Coronary artery (tissue), 2 donors: ENCODE results near the gene SYNE1.

Source experiments
- DNase-seq: peaks from one replicate; pipeline ENCODE4 v3.0.0-alpha.2; 2017; ENCODE audit warnings: low spot score
- H3K27ac ChIP-seq, 2 donors: fragments of 200-600 bp; sonication (generic); one replicate each; pipeline ENCODE4 v1.5.1; 2016 to 2019
- H3K4me3 ChIP-seq: fragments of 200-600 bp; sonication (generic); 2 replicates; pipeline ENCODE4 v1.5.1; 2016; ENCODE audit warnings: mild to moderate bottlenecking, moderate library complexity
- CTCF ChIP-seq: fragments of 200-600 bp; sonication (generic); IDR thresholded peaks from one replicate; pipeline ENCODE4 v1.5.1; 2019; ENCODE audit warnings: antibody characterized with exemption

SYNE1 gene

GRCh38 chr6:152298848-152299735 is 338.1 kb downstream of the SYNE1 start:
- Histone ChIP-seq H3K27ac (no peak overlapping the region), H3K4me3 (no peak overlapping the region)
- DNase-seq, result no peak
- TF ChIP-seq CTCF, result no peak

GRCh38 chr6:152298055-152298647 is 339.0 kb downstream of the SYNE1 start:
- no peak overlapping the region for H3K27ac ChIP-seq
- TF ChIP-seq CTCF, result no peak
- H3K4me3 ChIP-seq, result no peak overlapping the region
- no peak for DNase-seq

DNA sequence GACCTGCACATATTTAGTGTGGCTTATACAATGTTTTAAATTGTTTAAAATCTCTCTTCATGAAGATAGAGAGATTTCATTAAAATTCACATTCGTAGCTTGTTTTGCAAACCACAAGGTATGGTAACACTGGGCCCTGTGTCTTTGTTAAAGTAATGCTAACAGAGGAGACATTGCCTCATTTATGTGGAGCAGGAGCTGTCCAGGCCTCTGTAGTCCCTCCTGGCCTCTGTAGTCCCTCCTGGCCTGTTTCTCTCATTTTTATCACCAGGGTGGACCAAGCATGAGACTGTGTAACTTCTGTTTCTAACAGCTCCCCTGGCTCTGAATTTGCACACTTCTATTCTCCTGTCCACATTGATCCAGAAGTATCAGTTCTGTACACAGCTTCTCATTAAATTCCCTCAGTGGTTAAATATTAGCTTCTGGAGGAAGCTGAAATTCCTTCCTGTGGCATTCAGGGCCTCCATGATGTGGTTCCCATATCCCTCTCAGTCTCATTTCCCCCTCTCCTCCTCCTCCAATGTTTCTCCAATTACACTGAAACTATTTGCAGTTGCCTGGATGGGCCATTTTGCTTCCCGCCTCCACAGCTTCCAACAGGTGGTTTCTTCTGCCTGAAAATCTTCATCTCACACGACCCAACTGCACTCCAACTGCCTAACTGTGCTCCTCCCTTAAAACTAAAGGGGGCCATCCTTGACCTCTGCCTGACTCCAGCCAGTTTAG is 340.4 kb downstream of the SYNE1 start:
- DNase-seq, result no peak
- no peak for TF ChIP-seq CTCF
- Histone ChIP-seq H3K27ac (peak overlapping the region in 1 of 2 donors; percentile 40), H3K4me3 (no peak overlapping the region)

DNA sequence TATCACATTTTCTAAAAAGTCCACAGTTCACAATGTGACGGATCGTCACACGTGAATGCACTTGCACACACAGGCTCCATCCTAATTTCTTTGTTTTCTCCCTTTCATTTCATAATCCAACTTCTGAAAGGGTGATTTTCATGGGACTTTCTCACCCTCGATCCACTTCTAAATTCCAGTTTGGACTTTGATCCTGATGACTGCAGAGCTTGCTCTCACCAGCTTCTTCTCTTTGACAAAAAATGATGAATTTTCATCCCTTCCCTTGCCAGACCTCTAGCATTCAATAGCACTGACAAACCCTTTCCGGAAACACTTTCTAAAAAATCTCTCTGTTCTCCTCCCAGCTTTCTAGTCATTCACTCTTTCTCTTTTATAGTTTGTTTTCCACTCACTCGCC is 341.2 kb downstream of the SYNE1 start:
- Histone ChIP-seq H3K27ac (no peak overlapping the region), H3K4me3 (no peak overlapping the region)
- no peak for TF ChIP-seq CTCF
- no peak for DNase-seq

DNA sequence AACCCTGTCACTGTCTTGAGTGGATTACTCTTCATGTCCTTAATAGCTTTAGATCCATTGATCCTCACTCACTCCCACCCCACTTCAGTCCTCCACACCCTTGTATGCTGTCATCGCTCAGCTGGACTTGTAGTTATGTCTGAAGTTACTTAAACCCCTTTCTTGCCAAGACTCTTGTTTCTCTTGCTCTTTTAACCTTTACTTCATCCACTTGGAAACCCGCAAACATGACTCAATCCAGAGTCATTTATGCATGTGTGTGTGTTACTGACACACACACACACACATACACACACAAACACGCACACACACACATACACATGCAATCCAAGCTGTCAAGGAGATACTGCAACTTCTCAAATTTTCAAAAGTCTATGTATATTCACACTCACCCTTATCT is 341.8 kb downstream of the SYNE1 start:
- peak overlapping the region in 1 of 2 donors; percentile 27 for H3K27ac ChIP-seq
- no peak overlapping the region for H3K4me3 ChIP-seq
- no peak for TF ChIP-seq CTCF
- no peak for DNase-seq

DNA sequence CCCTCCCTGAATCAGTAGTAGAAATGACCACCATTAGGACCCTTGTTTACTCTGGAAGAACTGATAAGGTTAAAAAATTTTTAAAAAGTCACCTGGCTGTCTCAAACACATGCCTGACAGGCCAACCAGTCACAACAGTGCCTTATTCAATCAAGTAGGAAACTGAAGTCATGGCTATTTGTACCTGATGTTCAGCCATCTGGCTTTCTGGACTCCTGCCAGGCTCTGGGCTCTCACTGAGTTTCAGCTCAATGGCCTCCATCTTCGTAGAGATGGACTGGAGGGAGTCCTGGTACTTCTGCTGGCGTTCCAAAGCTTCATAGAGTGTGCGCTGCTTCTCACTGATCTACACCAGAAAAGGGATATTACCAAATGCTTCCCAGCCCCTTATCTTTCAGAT is 343.8 kb downstream of the SYNE1 start:
- Histone ChIP-seq H3K4me3 (no peak overlapping the region), H3K27ac (no peak overlapping the region)
- no peak for DNase-seq
- TF ChIP-seq CTCF, result no peak
